HG03469 (cell line): ENCODE data around the gene ERVK3-1.
"Not testable (repeated sequence)": the region's sequence is repeated elsewhere in the genome, so short reads cannot be mapped to it uniquely, and the experiment has no call there.

Source experiments
- ATAC-seq: cut with Tn5 transposase; IDR thresholded peaks from one replicate; pipeline ENCODE4 v1.9.1; 2021; ENCODE audit warnings: mild to moderate bottlenecking, moderate library complexity, moderate number of reproducible peaks; ENCODE audit not compliant: unreplicated experiment

Gene ERVK3-1, protein sequence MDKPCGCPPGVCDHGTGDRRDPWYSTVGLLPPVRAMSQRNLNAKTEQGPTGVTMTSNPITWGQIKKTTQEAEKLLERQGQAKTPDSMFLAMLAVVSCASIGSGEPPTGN

GRCh38 chr19:58305065-58305931 lies at the start of gene ERVK3-1:
Gene ERVK3-1 (plus strand): TSS chr19:58305377. CDS start chr19:58312169, 6,792 bp downstream.
- ATAC-seq, result peak; percentile 92

GRCh38 chr19:58258259-58258658 lies 46.9 kb upstream of the ERVK3-1 start:
- ATAC-seq, result not testable (repeated sequence)

- no peak for ATAC-seq
These were observed 43.6 kb upstream of the ERVK3-1 start for GRCh38 chr19:58261600-58261967.

GRCh38 chr19:58261968-58262921 lies 42.9 kb upstream of the ERVK3-1 start:
- no peak for ATAC-seq

DNA sequence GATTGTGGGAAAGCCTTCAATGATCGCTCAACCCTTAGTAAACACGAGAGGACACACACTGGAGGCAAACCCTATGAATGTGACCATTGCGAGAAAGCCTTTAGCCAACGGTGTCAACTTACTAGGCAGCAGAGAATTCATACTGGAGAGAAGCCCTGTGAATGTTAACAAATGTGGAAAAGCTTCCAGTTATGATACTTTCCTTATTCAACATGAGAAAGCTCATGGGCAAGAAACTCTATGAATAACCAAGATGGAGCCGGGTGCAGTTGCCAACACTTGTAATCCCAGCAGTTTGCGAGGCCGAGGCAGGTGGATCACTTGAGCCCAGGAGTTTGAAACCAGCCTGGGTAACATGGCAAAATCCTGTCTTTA lies 42.3 kb upstream of the ERVK3-1 start:
- no peak for ATAC-seq

GRCh38 chr19:58265100-58265499 lies 40.1 kb upstream of the ERVK3-1 start:
- no peak for ATAC-seq

DNA sequence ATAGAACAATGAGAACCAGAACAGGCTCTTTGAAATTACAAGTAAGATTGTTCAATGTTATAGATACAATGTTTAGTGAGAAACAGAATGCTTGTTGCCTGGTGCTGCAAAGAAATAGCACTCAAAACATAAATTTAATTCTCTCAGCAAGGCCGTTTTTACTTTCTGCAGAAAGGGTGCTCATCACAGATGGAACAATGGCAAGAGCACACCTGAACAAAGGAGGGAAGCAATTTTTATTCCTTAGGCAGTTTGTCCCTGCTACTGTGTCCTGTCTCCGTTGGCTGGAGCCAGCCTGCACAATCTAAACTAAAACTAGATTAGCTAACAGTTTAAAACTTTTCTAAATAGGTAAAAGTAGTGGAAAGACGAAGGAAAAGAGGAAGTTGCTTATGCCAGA lies 36.8 kb upstream of the ERVK3-1 start:
- ATAC-seq, result no peak

DNA sequence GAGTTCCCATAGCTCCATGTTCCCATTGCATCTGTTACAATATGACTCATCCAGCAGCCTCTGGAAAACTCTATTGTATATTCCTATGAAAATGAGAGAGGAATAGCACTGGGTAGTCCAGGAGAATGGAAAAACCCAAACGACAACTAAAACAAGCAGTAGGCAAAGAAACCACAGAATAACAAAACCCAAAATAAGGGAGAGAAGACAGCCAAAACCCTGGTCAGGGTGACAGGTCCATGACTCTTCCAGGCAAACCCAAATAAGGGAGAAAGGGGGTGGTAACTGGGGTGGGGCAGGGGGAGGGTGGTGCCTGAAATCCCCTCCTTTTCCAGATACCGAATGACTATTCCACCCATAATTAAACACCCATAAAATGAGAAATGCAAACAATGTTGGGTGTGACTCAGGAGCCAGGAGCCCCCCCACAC lies 30.4 kb upstream of the ERVK3-1 start:
- no peak for ATAC-seq

DNA sequence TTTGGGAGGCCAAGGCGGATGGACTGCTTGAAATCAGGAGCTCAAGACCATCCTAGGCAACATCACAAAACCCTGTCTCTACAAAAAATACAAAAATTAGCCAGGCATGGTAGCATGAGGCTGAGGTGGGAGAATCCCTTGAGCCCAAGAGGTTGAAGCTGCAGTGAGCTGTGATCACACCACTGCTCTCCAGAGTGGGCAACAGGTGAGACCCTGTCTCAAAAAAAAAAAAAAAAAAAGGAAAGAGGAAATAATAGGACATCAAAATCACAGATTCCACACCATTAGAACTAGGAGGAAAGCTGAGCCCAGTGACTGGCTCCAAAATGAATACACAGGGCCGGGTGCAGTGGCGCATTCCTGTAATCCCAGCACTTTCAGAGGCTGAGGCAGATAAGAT lies 29.6 kb upstream of the ERVK3-1 start:
- no peak for ATAC-seq

DNA sequence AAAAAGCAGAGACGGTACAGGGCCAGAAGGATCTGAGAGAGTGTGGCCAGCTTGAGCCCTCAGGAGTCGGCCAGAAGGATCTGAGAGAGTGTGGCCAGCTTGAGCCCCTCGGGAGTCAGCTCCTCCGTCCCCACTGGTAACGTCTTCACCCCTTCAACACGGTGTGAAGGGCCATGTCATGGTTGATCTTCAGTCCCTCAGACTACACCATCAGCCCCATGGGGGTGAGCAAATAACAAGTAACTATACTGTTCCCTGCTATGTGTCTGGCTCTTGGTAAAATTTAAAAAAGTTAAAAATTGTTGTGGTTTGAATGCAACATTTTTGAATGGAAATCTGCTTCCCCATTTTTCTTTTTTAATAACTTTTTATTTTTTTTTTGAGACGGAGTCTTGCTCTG lies 28.0 kb upstream of the ERVK3-1 start:
- no peak for ATAC-seq

- ATAC-seq, result no peak
These were observed 27.2 kb upstream of the ERVK3-1 start for GRCh38 chr19:58277748-58278540.

GRCh38 chr19:58278541-58279041 lies 26.6 kb upstream of the ERVK3-1 start, which contains the start of gene ZNF8:
Gene ZNF8 (plus strand): TSS chr19:58278955. CDS start chr19:58279082, 127 bp downstream.
- ATAC-seq, result peak; percentile 95

GRCh38 chr19:58279042-58279924 lies 25.9 kb upstream of the ERVK3-1 start:
- no peak for ATAC-seq

- ATAC-seq, result no peak
These were observed 25.3 kb upstream of the ERVK3-1 start for GRCh38 chr19:58279925-58280316.

DNA sequence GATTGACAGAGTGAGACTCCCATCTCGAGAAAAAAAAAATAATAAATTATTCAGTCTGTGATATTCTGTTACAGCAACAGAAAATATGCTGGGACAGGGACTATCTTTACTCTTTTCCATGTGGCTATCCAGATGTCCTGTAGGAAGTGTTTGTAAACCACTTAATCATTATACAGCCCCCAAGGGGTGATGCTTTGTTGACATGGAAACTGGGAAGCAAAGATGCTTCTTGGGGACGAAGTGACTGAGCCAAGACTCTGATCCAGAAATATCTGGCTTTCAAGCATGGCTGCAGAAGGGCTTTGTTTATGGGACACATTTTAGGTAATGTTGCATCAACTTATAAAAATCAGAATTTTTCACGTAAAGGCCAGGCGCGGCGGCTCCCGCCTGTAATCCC lies 21.0 kb upstream of the ERVK3-1 start:
- ATAC-seq, result no peak

DNA sequence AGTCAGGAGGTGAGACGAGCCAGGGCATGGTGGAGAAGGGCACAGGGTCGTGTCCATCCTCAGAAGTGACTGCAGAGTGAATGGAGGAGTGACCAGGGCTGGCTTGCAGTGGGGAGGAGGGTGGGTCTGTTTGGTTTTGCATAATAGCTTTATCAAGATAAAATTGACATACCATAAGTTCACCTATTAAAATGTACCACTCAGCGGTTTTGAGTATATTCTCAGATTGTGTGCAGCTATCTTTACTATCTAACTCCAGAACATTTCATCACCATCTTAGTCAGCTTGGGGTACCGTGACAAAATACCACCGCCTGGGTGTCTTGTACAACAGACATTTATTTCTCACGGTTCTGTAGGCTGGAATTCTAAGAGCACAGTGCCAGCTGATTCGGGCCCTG lies 13.2 kb upstream of the ERVK3-1 start:
- no peak for ATAC-seq

DNA sequence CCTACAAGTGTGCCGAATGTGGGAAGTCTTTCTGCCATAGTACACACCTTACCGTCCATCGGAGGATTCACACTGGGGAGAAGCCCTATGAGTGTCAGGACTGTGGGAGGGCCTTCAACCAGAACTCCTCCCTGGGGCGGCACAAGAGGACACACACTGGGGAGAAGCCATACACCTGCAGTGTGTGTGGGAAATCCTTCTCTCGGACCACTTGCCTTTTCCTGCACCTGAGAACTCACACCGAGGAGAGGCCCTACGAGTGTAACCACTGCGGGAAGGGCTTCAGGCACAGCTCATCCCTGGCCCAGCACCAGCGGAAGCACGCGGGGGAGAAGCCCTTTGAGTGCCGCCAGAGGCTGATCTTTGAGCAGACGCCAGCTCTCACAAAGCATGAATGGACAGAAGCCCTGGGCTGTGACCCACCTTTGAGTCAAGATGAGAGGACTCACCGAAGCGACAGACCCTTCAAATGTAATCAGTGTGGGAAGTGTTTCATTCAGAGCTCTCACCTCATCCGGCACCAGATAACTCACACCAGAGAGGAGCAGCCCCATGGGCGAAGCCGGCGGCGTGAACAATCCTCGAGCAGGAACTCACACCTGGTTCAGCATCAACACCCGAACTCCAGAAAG lies 10.3 kb upstream of the ERVK3-1 start:
- no peak for ATAC-seq

DNA sequence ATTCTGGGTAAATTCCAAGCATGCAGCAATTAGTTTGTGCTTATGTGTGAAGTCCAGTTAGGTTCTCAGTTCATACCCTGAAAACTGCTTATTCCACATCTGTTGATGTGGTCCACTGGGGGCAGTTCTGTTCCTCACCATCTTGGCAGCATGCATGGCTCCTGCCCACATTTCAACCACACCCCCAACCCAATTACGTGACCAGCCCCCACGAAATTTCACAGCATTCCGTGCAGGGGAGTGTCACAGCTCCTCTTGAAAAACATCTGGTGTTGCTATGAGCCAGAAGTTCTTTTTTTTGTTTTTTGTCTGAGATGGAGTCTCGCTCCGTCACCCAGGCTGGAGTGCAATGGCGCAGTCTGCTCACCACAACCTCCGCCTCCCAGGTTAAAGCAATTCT lies 9.1 kb upstream of the ERVK3-1 start:
- no peak for ATAC-seq

DNA sequence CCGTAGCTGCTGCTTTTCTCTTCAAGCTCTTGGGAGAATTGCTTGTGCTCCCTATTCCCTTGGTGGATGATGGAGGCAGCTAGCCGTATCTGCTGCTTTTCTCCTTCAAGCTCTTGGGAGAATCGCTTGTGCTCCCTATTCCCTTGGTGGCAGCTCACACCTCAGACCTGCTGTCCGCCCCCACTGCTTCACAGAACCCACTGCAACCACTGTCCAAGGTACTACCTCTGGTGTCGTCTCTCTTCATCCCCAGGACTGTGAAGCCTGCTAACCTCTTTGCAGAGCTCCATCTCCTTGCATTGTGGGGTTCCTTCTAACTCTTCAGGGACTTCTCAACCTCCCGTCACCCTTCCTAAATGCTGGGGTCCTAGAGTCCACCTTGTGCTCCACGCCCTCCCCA lies 4.6 kb upstream of the ERVK3-1 start:
- ATAC-seq, result no peak
